GM21526 (cell line): ENCODE results near the gene COQ10A.
"Not testable (repeated sequence)": the region's sequence is repeated elsewhere in the genome, so short reads cannot be mapped to it uniquely, and the experiment has no call there.

Source experiments
- ATAC-seq: cut with Tn5 transposase; IDR thresholded peaks from one replicate; pipeline ENCODE4 v1.9.1; 2021; ENCODE audit warnings: moderate library complexity; ENCODE audit not compliant: unreplicated experiment, low FRiP score

The COQ10A gene

DNA sequence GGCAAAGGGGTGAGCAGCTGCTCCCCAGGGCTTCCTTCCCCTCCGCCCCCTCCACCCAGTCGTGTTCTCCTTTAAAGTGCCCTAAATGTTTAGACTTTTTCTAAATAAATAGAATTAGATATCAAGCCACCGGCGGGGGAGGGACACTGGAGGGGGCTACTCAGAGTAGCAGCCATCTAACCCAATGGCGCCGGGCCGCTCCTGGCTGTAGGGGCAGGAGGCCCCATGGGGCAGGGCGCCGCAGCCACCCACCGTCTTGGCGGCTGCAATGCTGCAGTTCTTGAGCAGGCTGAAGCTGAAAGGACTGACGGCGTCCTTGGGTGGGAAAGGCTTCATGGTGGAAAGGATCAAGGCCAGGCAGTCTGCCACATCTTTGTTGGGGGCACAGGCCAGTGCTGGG lies 23.8 kb upstream of the COQ10A start:
- ATAC-seq, result no peak

DNA sequence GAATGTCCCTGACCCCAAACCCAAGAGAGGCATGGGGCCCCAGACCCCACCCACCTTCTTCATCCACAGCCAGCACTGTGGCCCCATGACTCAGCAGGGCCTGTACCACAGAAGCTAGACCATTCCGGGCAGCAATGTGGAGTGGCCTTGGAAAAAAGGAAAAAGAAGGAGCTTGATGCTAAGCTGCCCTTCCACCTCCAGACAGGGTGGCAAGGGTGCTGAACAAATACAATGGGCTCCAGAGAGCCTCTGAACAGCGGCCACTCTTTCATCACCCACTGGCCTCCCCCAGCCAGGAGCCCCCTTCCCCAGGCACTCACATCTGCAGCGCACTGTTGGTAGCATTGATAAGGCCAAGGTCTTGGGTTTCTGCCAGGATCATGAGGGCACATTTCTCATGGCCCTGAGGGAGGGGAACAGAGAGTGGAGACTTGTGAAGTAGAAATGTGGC lies 23.0 kb upstream of the COQ10A start:
- no peak for ATAC-seq

DNA sequence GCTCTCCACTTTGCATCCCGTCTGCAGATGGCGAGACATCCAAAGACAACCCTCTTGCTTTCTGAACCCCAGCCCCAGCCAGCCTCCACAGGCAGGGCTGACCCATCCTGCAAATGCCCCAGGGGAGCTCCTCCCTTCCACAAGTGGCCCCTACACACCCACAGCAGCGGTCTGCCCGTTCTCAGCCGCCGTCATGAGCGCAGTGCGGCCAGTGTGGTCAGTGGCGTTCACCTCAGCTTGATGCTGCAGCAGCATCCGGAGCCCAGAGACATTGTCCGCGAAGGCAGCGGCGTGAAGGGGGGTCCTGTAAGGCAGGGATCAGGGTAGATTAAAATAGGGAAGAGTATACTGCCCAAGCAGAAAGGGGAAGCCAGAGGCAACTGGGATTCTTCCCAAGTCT lies 22.2 kb upstream of the COQ10A start:
- no peak for ATAC-seq

DNA sequence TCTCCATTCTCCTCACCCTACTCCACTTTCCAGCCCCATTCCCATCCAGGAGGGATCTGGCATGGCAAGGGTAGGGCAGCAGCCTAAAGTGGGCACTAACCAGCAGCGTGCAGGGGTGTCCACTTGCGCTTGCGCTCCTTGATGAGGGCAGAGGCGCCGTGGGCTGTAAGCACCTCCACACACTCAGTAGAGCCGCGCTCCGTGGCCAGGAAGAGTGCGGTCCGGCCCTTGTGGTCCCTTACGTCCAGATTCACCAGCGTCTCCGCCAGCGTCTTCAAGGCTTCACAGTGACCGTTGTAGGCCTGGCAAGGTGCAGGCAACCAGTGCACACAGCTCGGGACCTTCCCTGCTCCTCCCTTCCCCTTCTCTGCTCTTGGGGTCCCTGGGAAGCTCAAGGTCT lies 18.8 kb upstream of the COQ10A start:
- ATAC-seq, result no peak

DNA sequence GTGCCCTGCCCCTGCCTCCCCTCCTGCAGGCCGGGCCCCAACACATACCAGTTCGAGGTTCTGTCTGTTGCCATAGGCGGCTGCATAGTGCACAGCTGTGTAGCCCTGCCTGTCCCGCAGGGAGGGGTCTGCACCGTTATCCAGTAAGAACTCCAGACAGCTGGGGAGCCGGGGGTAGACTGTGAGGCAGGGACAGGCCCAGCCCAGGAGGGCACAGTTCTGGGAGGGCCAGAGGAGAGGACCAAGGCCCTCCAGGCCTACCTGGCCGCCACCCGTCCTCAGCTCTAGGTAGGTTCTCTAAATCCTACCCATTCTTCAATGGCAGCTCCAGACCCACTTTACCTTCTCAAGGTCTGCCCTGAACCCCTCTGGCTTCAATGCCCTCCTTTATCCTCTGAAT lies 18.0 kb upstream of the COQ10A start:
- ATAC-seq, result no peak

DNA sequence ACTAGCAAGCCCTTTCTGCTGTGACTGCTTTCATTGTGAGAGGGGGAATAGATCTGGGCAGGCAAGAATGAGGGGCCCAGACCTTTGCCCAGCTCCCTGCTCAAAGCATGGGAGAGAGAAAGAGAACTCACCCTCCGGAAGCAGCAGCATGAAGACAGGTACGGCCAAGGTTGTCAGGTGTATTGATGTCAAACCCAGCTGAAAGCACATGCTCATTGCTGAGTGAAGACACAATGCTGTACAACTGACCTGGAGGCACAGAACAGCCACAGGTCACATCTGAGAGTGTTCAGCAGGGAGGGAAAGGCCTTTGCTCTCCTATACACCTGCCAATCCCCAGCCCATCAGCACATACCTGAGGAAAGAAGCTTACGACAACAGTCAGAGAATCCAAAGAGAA lies 14.1 kb upstream of the COQ10A start:
- no peak for ATAC-seq

DNA sequence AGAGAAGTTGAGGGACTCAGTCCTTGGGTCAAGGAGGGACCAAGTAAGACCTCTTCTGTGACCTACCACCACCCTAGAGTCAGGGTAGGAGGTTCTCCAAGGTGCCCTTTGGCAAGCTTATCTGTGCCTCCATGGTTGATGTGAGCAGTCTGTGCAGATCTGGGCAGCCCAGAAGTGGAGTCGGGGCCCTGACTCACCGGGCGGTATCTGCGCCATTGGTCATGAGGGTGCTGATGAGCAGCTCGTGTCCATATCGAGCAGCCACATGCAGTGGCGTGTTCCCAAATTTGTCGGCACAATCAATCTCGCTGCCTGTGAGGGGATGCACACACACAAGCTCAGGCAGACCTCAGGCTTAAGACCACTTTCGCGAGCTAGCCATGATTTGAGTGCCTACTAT lies 13.7 kb upstream of the COQ10A start:
- no peak for ATAC-seq

DNA sequence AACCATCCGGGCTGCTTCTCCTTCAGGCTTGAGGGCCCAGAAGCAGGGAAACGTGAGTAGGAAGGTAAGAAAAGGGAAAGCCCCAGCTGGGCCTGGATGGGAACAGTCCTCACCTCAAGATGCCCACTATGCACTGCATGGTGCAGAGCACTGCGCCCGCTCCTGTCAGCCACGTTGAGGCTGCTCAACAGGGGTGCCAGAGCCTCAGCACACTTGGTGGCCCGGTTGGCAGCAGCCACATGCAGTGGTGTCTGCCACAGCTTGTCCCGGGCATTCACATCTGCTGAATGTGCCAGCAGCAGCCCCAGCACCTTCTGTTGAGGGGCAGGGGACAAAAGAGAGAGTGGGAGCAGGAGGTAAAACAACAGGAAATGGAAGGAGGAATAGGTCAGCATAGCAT lies 11.1 kb upstream of the COQ10A start:
- ATAC-seq, result no peak

DNA sequence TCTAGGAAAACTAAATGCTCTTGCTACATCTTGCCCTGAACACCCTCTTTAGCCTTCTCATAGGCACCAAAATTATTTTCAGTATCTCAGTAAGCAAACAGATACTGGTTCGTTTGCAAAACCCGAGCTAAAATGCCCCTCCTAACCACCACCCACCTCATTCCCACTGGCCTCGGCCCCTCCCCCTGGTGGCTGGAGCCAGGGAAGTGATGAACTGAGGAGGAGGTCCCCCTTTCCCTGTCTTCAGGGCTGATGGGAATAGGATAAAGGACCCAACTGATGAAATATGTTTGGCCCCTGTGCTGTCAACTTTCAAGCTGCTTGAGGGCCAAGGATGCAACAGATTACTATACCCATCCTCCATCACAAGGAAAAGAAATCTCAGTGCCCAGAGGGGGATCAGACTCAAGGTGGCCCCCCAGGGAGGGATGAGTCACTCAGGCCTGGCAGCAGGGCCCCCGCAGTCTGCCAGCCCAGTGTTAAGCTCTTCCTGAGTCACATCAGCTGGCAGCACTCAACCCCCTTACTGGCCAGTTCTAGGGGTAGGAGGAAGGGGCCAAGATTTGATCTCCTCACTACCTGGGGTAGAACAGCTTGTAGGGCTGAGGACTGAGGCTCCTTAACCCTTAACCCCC lies 10.3 kb upstream of the COQ10A start:
- ATAC-seq, result no peak

DNA sequence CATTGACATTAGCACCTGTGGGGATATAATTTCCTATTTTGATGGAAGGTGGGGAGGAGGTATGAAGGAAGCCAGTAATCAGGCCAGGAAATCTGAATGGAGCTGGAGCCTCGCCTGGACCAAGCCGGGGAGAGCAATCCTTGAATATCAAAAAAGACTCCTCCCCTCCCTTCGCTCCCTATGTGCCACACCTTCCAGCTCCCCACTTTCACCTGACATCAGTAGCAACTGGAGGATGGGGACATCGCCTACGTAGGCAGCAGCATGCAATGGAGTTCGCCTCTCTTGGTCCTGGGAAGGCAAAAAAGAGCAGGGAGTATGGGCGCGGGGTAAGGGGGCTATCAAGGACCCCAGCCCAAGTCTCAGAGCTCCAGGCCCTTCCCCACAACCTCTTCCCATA lies 9.7 kb upstream of the COQ10A start:
- no peak for ATAC-seq

DNA sequence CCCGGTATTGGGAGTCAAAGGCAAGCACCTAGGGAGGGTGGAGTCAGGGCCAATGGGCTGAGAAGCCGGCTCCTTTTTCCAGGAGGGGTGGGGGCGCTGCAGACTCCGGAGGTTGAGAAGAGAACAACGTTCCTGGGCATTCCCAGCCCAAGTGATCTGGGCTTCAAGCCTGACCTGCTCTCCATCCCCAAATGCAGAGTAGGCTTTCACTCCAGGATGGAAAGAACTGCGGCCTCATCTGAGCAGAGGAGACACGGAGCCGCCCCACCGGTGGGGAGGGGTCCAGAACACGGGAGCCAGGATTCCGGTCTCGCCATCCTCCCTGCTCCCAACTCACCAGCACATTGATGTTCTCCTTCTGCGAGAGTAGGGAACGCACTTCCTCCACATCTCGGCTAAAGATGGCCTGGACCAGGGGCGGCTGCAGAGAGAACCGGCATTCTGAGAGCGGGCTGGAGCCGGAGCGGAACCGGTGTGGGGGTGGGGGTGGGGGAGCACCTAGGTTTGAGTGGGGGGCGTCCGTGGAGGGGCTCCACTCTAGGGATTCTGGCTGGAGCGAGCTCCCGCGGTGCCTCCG lies 9.2 kb upstream of the COQ10A start:
- ATAC-seq, result no peak

DNA sequence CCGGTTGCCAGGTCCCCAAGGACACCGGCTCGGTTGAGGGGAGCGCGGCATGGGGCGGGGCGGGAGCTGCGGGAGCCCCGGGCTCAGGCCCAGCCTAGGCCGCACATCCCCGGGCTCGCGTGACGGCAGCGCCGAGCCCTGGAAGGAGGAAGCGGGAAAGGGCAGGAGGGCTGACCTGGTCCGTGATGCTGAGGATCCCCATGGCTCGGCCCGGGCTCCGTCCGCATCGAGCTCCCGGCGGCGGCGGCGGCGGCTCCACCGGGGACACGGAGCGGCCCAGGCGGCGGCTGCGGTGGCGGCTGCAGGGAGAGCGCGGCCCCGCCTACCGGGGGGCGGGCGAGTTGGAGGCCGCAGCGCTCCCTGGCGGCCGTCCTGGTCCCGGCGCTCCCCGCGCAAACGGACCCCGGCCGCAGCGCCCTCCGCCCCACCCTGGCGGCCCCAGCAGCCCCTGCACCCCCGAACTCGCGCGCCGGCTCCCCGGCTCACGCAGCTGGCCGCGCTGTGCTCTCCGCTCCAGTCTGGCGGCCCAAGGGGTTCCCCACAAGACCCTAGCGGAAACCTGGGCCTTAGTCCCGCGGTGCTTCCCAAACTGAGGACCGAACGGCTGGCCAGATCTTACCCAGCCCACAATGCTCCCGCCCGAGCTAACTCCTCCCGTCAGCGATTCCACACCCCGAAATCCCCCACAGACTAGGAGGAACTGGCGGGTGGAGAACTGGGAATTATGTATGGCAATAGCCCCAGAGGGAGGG lies 8.5 kb upstream of the COQ10A start, which contains the start of gene ANKRD52:
TSS of gene ANKRD52 (minus strand) at position 317 of the 752 bp plus-strand sequence. CDS start at position 202, 115 bp downstream.
- ATAC-seq, result peak; percentile 72

DNA sequence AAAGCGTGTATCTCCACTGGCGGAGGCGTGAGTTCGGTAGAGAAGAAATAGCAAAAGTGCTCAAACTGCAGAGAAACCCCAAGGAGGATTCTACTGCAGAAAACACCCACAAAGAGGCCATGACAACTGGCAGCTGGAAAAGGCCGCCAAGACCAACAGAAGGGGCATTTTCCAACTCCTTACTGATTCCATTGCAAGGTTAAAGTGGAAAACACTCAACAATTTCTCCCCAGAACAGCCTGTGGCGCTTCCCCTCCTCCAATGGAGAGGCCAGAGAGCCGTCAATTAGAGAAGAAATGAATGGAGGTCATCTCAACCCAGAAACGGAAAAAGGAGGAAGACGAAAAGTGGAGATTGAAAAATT lies 7.9 kb upstream of the COQ10A start:
- no peak for ATAC-seq

DNA sequence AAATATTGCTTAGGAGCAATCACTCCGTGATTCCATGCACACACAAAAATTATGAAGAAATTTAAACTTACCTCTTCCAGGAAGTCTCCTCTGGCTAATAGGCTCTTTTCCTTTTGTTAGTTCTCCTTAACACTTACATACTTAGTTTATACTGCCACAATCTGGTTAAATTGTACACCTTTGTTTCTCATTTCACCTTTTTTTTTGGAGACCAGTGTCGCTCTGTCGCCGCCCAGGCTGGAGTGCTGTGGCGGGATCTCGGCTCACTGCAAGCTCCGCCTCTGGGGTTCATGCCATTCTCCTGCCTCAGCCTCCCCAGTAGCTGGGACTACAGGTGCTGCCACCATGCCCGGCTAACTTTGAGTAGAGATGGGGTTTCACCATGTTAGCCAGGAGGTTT lies 6.4 kb upstream of the COQ10A start:
- ATAC-seq, result no peak

DNA sequence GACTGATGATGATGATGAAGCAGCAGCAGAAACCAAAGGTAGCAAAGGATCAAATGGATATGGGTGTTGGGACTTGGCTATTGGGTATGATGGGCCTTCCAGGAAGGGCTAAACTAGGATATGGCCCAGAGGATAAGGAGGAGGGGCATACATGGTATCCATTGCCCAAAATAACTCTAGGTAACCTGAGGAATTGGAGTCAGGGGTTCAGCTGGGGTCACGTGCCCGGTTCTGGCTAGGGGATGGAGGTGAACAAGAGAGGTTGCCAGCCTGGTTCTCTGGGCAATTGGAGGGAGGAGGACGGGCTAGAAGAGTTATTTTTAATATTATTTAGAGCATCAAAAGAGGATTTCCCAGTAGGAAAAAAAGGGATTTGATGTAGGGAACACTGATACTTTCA lies 5.8 kb upstream of the COQ10A start:
- ATAC-seq, result no peak

DNA sequence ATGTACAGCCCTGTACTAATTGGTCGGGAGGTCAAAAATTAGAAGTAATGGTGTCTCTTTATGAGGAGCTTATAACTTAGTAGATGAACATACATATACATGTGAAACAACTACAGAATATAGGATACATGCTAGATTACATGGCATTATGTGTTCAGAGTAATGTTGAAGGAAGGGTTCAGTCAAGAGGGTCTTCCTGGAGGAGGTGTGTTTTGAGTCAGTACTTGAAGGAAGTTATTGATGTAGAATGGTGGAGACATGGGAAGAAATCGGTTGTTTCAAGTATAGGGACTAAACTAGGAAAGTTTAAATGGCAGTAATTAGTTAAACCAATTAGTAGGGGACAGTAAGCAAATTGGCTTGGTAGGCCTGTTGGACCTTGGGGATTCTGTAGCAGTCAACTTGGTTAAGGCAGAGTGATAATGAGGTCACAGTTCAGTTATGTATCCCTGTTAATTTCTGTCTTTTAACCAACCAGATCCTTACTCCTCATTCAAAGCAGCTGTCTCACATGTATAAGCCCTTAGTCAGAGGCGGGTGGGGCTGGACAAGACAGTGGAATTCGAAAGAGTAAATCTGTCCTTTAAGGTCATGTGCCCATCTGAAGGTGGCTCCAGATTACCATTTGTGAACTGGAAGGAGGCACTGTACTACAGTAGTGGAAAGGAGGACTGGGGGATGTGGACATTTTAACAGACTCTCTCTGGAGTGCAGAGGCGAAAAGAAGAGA lies 5.1 kb upstream of the COQ10A start:
- ATAC-seq, result no peak

DNA sequence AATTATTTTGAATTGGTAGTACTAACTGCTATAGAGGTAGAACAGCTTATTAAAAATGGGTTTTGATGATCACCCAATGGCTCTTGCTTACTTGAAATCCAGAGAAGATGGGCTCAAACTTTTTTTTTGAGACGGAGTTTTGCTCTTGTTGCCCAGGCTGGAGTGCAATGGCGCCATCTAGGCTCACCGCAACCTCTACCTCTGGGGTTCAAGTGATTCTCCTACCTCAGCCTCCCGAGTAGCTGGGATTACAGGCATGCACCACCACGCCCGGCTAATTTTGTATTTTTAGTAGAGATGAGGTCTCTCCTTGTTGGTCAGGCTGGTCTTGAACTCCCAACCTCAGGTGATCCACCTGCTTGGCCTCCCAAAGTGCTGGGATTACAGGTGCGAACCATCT lies 3.8 kb upstream of the COQ10A start:
- not testable (repeated sequence) for ATAC-seq

DNA sequence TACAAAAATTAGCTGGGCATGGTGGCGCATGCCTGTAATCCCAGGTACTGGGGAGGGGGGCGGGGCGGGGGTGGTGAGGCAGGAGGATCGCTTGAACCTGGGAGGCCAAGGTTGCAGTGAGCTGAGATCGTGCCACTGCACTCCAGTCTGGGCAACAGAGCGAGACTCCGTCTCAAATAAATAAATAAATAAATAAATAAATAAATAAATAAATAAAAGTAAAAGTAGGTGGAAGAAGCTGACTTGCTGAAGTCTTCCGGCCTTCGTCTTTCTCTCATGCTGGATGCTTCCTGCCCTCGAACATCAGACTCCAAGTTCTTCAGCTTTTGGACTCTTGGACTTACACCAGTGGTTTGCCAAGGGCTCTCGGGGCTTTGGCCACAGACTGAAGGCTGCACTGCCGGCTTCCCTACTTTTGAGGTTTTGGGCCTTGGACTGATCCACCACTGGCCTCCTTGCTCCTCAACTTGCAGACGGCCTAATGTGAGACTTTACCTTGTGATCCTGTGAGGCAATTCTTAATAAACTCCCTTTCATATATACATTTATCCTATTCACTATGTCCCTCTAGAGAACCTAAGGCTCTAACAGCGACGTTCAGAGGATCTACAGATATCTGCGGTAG lies 562 bp upstream of the COQ10A start:
- not testable (repeated sequence) for ATAC-seq

DNA sequence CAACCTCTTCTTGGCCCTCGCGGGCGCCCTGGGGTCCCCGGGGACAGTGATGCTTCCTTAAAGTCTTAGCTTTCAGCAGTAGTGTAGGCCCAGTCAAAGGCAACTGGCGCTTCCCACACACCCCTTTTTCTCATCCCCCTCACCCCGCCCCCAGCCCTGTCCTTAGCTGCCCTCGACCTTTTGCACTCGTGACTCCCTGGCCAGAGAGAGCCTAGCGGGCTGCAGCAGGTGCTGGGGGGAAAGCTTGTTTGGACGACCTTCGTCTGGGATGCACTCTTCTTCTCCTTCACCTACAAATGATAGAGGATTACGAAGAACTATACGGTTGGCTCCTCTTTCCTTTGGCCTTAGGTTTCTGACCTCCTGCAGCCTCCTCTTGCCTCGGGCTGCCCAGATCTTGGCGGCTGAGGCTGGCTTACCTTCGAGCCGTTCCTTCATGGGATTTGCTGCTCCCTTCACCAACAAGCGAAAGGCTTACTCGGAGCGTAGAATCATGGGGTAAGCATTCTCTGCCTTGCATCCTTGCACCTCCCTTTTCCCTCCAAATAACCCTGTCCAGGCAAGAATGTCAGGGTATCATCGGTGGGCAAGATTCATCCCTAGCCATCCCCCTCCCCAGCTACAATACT lies 815 bp downstream of the COQ10A start:
- ATAC-seq, result no peak

DNA sequence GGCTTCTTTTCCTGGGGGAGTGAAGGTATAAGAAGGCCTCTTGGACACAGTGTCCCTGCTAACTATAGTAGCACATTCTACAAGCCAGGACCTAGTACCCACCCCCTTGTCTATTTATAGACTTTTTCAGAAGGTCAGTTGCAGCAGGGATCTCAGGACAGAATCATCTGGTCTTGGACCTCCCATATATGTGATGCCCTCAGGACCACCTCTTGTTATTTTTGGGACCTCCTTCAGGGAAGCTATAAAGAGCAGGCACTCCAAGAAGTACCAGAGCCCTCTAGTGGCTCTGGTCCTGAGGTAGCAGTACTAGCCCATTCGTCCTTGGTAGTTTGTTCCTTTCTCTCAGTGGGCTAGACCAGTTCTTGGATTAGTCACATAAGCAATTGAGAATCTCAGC lies 4.3 kb downstream of the COQ10A start:
- ATAC-seq, result no peak
